ENCODE data around the gene WDR20.

DNA sequence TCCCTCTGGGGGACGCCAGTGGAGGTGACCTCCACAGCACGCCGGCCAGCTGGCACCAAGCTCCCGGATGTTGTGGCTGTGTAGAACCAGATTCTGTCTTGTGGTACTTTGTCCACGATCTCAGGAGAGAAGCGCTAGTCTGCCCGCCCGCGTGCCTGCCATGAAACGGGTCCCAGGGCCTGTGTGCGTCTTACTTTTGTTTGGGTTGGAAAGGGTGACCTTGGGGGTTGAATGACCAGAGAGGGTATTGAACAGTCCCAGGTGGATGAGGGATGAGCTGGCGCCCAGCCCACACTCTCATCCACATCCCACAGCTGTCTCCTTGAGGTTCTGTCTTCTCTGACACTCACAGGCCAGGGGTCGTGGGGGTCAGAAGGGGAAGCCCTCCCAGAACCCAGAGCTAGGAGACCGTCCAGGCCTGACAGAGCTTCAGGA lies 78.3 kb downstream of the WDR20 start:
- TF ChIP-seq CTCF (IDR thresholded peaks at IDR 0.05; ENCODE audit: insufficient read depth, low read length, poor library complexity, severe bottlenecking) (no peak), EZH2phosphoT487 (conservative IDR thresholded peaks at IDR 0.05; ENCODE audit: low read length) (no peak)
